SK-N-DZ (cell line): Measurements from ENCODE around the gene GFPT2.

Experiments
- DNase-seq: peaks from one replicate; pipeline ENCODE4 v3.0.0-alpha.2; 2015; ENCODE audit warnings: low spot score

Gene GFPT2

GRCh38 chr5:180283026-180283615 lies 70.0 kb downstream of the GFPT2 start:
- DNase-seq: no peak

- DNase-seq: no peak
These were observed 70.9 kb downstream of the GFPT2 start for GRCh38 chr5:180282281-180282680.

- no peak for DNase-seq
These were observed 71.4 kb downstream of the GFPT2 start for GRCh38 chr5:180281706-180282105.

GRCh38 chr5:180274695-180275094 lies 78.4 kb downstream of the GFPT2 start:
- no peak for DNase-seq

- DNase-seq: no peak
These were observed 81.9 kb downstream of the GFPT2 start for GRCh38 chr5:180271221-180271620.

- DNase-seq: no peak
These were observed 93.9 kb downstream of the GFPT2 start for GRCh38 chr5:180259260-180259611.

GRCh38 chr5:180253036-180253824 lies 99.9 kb downstream of the GFPT2 start:
- DNase-seq: no peak

GRCh38 chr5:180251887-180252286 lies 101.2 kb downstream of the GFPT2 start:
- DNase-seq: no peak

- peak; percentile 54 for DNase-seq
These were observed 102.0 kb downstream of the GFPT2 start for GRCh38 chr5:180251141-180251540.
